ENCODE data around the gene DDI2.

Gene DDI2

GRCh38 chr1:15627343-15627988, 10.2 kb downstream of the DDI2 start:
- H3K9ac ChIP-seq (ENCODE audit: low read depth, low read length), result no peak overlapping the region
- H3K79me2 ChIP-seq (ENCODE audit: insufficient read depth, low read length), result peaks cover 49% of the 10 kb centered on the region
- H3K36me3 ChIP-seq (ENCODE audit: insufficient read depth, low read length), result peaks cover 58% of the 10 kb centered on the region
- H3K27ac ChIP-seq (ENCODE audit: low read length), result no peak overlapping the region
- no peak overlapping the region for H3K4me3 ChIP-seq (ENCODE audit: low read depth in 1 of 2, low read length in 2 of 2)
- no peaks in the 10 kb centered on the region for H3K4me1 ChIP-seq (ENCODE audit: insufficient read depth, low read length)
- no peaks in the 10 kb centered on the region for H3K27me3 ChIP-seq (ENCODE audit: insufficient read depth, low read length, poor library complexity)
- H2AFZ ChIP-seq (ENCODE audit: low read depth, low read length), result no peak overlapping the region
- peaks cover 32% of the 10 kb centered on the region; the same call in 1 of the 2 replicates for H4K20me1 ChIP-seq (ENCODE audit: insufficient read depth, low read length)
- TF ChIP-seq CTCF (IDR thresholded peaks at IDR 0.05; ENCODE audit: borderline replicate concordance, extremely low read depth, low read length, poor library complexity, severe bottlenecking), result no peak
- no peak for TF ChIP-seq EZH2 (IDR thresholded peaks at IDR 0.05; ENCODE audit: borderline replicate concordance, low read depth, low read length, severe bottlenecking)
- H3K9me3 ChIP-seq (ENCODE audit: insufficient read depth, low read length, severe bottlenecking), result no peaks in the 10 kb centered on the region
- H3K4me2 ChIP-seq (ENCODE audit: insufficient read depth, low read length), result no peak overlapping the region
- ATAC-seq (ENCODE audit: insufficient read depth, low read depth), result no peak
- no peak for DNase-seq

GRCh38 chr1:15628003-15628402, 10.7 kb downstream of the DDI2 start:
- ATAC-seq (ENCODE audit: insufficient read depth, low read depth) (no peak), DNase-seq (no peak)
- Histone ChIP-seq H3K36me3 (ENCODE audit: insufficient read depth, low read length) (peaks cover 63% of the 10 kb centered on the region), H2AFZ (ENCODE audit: low read depth, low read length) (no peak overlapping the region), H3K4me3 (ENCODE audit: low read depth in 1 of 2, low read length in 2 of 2) (no peak overlapping the region), H3K9me3 (ENCODE audit: insufficient read depth, low read length, severe bottlenecking) (no peaks in the 10 kb centered on the region), H3K27me3 (ENCODE audit: insufficient read depth, low read length, poor library complexity) (no peaks in the 10 kb centered on the region), H3K4me2 (ENCODE audit: insufficient read depth, low read length) (no peak overlapping the region), H3K27ac (ENCODE audit: low read length) (no peak overlapping the region), H3K4me1 (ENCODE audit: insufficient read depth, low read length) (no peaks in the 10 kb centered on the region), H3K9ac (ENCODE audit: low read depth, low read length) (no peak overlapping the region), H3K79me2 (ENCODE audit: insufficient read depth, low read length) (peaks cover 43% of the 10 kb centered on the region), H4K20me1 (ENCODE audit: insufficient read depth, low read length) (peaks cover 28% of the 10 kb centered on the region; the same call in 1 of the 2 replicates)
- TF ChIP-seq CTCF (IDR thresholded peaks at IDR 0.05; ENCODE audit: borderline replicate concordance, extremely low read depth, low read length, poor library complexity, severe bottlenecking), result no peak
- TF ChIP-seq EZH2 (IDR thresholded peaks at IDR 0.05; ENCODE audit: borderline replicate concordance, low read depth, low read length, severe bottlenecking), result no peak

- H4K20me1 ChIP-seq (ENCODE audit: insufficient read depth, low read length), result 0 out of 2 replicates have a peak, but pooled peaks cover 5% of the 10 kb centered on the region
Observed at GRCh38 chr1:15633756-15634420, 16.6 kb downstream of the DDI2 start.

More at GRCh38 chr1:15633756-15634420, 16.6 kb downstream of the DDI2 start:
- Histone ChIP-seq H3K4me2 (ENCODE audit: insufficient read depth, low read length) (no peak overlapping the region), H3K36me3 (ENCODE audit: insufficient read depth, low read length) (peaks cover 94% of the 10 kb centered on the region), H2AFZ (ENCODE audit: low read depth, low read length) (no peak overlapping the region), H3K9me3 (ENCODE audit: insufficient read depth, low read length, severe bottlenecking) (no peaks in the 10 kb centered on the region), H3K9ac (ENCODE audit: low read depth, low read length) (no peak overlapping the region), H3K4me3 (ENCODE audit: low read depth in 1 of 2, low read length in 2 of 2) (no peak overlapping the region), H3K4me1 (ENCODE audit: insufficient read depth, low read length) (no peaks in the 10 kb centered on the region), H3K27me3 (ENCODE audit: insufficient read depth, low read length, poor library complexity) (no peaks in the 10 kb centered on the region), H3K79me2 (ENCODE audit: insufficient read depth, low read length) (no peaks in the 10 kb centered on the region; the same call in 1 of the 2 replicates), H3K27ac (ENCODE audit: low read length) (no peak overlapping the region)
- TF ChIP-seq CTCF (IDR thresholded peaks at IDR 0.05; ENCODE audit: borderline replicate concordance, extremely low read depth, low read length, poor library complexity, severe bottlenecking) (no peak), EZH2 (IDR thresholded peaks at IDR 0.05; ENCODE audit: borderline replicate concordance, low read depth, low read length, severe bottlenecking) (no peak)
- no peak for ATAC-seq (ENCODE audit: insufficient read depth, low read depth)
- no peak for DNase-seq
